GM18499 (cell line): ENCODE data around the gene CD22.
"Not testable (repeated sequence)": the region's sequence is repeated elsewhere in the genome, so short reads cannot be mapped to it uniquely, and the experiment has no call there.

Source experiments
- ATAC-seq: cut with Tn5 transposase; IDR thresholded peaks from one replicate; pipeline ENCODE4 v1.9.1; 2021; ENCODE audit warnings: moderate number of reproducible peaks; ENCODE audit not compliant: insufficient read depth, unreplicated experiment

The CD22 gene

DNA sequence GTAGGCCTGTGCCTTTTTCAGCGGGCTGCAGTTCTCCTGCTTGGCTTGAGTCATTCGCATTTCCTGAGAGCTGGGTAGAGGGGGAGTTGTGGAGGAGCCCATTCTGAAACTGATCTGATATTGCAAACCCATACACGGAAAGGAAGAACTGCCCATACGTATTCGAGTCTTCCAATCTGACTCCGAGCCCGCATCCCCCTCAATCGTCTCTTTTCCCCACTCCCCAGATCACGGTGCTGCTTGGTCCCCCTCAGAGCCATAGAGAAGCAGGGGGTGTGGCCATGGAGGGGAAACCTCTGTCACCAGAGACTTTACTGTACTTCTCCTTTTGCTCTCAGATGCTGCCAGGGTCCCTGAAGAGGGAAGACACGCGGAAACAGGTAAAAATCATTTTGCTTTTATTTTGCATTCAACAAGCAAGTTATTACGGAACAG lies at the start of gene CD22:
Gene CD22, plus strand, starts transcription at position 337 of the 435 bp plus-strand sequence. CDS start 2,854 bp downstream, outside the sequence.
- ATAC-seq: no peak

DNA sequence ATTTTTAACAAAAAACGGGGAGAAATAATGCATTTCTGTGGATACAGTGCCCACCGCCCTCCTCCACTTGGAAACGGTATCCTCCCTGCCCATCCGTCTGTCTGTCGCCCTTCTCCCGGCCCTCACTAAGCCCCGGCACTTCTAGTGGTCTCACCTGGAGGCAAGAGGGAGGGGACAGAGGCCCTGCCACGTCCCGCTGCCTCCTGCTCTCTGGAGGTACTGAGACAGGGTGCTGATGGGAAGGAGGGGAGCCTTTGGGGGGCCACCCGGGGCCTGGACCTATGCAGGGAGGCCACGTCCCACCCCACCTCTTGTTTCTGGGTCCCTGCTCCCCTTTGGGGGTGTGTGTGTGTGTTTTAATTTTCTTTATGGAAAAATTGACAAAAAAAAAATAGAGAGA lies 49.6 kb upstream of the CD22 start:
- ATAC-seq: no peak

- no peak for ATAC-seq
Observed at GRCh38 chr19:35279985-35280821, 48.8 kb upstream of the CD22 start.

GRCh38 chr19:35281303-35281702 lies 47.7 kb upstream of the CD22 start:
- ATAC-seq: no peak

GRCh38 chr19:35284153-35285094 lies 44.6 kb upstream of the CD22 start:
- no peak for ATAC-seq

DNA sequence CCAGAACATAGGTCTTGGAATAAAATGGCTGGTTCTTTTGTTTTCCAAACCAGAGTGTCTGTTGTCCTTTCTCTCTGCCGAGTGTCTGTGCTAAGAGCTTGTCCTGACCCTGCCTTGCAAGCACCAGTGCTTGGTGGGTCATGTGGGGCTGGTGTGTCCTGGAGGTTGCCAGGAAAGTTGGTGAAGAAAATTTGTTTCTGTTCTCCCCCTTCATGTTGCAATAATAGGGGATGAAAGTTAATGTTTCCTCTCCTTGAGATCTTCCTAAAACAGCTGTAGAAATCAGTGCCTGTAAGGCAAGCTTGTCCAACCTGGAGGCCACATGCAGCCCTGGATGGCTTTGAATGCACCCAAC lies 43.9 kb upstream of the CD22 start:
- ATAC-seq: no peak

- not testable (repeated sequence) for ATAC-seq
Observed at GRCh38 chr19:35285465-35285864, 43.5 kb upstream of the CD22 start.

DNA sequence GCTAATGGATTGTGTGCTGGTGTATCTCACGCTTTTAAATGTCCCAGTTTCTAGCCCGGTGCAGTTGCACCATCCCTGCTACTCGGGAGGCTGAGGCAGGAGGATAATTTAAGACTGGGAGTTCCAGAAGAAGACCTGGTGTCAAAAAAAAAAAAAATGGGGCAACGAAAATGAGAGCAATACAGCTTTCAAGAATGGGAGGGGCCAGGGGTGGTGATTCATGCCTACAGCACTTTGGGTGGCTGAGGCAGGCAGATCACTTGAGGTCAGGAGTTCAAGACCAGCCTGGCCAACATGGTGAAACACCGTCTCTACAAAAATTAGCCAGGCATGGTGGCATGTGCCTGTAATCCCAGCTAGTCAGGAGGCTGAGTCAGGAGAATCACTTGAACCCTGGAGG lies 42.9 kb upstream of the CD22 start:
- not testable (repeated sequence) for ATAC-seq

DNA sequence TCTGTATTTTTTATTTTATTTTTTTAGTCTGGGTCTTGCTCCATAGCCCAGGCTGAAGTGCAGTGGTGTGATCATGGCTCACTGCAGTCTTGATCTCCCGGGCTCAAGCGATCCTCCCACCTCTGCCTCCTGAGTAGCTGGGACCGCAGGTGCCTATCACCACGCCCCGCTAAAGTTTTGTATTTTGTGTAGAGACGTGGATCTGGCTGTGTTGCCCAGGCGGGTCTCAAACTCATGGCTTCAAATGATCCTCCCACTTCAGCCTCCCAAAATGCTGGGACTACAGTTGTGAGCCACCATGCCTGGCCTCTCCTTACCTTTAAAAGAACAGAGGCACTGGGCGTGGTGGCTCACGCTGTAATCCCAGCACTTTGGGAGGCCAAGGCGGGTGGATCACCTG lies 41.3 kb upstream of the CD22 start:
- ATAC-seq: no peak

GRCh38 chr19:35288331-35288730 lies 40.7 kb upstream of the CD22 start:
- no peak for ATAC-seq

GRCh38 chr19:35288906-35289305 lies 40.1 kb upstream of the CD22 start:
- no peak for ATAC-seq

- ATAC-seq: no peak
Observed at GRCh38 chr19:35290381-35291127, 38.4 kb upstream of the CD22 start.

DNA sequence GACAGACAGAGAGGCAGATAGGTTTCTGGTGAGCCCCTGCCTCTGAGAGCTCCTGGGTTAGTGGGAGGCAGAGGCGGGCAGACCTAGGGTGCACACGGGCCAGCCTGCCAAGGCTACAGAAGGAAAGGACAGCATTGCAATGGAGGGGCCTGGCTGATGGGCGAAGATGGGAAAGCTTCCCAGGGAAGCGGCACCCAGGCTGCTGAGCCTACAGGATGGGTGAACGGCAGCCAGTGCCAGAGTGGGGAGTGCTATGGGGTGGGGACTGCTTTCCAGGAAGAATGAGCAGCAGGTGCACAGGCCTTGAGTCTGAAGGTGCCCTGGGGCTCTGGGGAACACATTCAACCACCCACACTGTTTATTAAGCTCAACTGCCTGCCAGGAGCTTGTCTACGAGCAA lies 37.7 kb upstream of the CD22 start:
- no peak for ATAC-seq

DNA sequence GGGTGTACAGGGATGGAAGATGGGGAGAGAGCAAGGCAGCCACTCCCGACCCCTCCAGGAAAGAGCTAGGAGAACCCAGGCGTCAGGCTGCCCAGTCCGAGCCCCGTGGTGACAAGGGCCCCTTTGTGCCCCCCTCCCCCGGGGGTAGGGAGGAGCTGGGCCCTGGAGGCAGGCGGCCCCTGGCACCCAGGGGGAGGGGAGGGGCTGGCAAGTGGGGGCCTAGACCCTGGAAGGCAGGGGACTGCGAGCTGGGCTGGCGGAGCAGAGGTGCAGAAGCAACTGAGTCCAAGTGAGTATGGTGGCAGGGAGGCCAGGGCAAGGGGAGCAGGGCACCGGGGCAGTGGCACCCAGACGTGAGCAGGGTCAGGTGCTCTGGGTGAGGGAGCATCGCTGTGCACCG lies 37.1 kb upstream of the CD22 start, which contains the start of gene MAG:
Gene MAG, plus strand, starts transcription at position 246 of the 400 bp plus-strand sequence. CDS start 3,248 bp downstream, outside the sequence.
- no peak for ATAC-seq

- no peak for ATAC-seq
Observed at GRCh38 chr19:35292421-35293362, 36.3 kb upstream of the CD22 start.

DNA sequence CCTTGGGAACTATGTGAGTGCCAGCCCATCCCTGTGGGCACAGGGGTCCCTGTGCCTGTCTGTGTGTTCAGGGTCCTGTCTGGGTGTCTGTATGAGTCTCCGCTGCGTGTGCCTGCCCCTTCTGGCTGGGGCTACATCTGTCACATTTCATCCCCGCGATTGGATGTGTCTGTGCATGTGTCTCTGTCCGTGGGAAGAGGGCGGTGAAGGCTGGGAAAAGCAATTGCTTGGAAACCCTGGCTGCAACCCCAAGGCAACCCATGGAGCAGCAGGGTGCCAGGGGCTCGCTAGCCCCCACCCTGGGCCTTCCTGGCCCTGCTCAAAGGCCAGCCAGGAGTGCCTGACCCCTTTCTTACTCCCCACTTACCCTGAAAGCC lies 35.6 kb upstream of the CD22 start:
- no peak for ATAC-seq

- no peak for ATAC-seq
Observed at GRCh38 chr19:35293808-35294207, 35.2 kb upstream of the CD22 start.

DNA sequence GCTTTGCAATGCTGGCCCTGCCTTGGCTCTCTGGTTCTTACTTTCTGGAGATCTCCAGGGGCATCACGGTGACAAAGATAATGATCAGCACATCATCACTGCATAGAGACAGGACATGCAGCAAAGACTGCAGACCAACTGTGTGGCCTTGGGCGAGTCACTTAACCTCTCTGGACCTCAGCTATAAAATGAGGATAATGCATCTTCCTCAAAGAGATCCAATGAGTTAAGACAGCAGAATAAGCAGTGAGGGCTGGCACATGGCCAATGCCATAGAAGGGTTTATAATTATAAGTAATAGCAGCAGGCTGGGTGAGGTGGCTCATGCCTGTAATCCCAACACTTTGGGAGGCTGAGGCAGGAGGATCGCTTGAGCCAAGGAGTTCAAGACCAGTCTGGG lies 34.7 kb upstream of the CD22 start:
- ATAC-seq: no peak
